Parathyroid adenoma (tissue), 2 donors: Measurements from ENCODE around the gene PARVB.
A peak's percentile ranks its signal among the peaks of the same experiment; 100 is the strongest.

Experiments used
- H2AFZ ChIP-seq: fragments of 300-600 bp; sonication (generic); one replicate; pipeline ENCODE4 v1.7.0; 2017; ENCODE audit warnings: antibody characterized with exemption, mild to moderate bottlenecking
- H3K27ac ChIP-seq: fragments of 300-600 bp; sonication (generic); one replicate; pipeline ENCODE4 v1.7.0; 2017
- H3K27me3 ChIP-seq: fragments of 300-600 bp; sonication (generic); one replicate; pipeline ENCODE4 v1.7.0; 2017; ENCODE audit warnings: low read length; ENCODE audit not compliant: control insufficient read depth, insufficient read depth
- H3K36me3 ChIP-seq: fragments of 300-600 bp; sonication (generic); one replicate; pipeline ENCODE4 v1.7.0; 2017; ENCODE audit warnings: low read length; ENCODE audit not compliant: control insufficient read depth, insufficient read depth
- H3K4me1 ChIP-seq: fragments of 300-600 bp; sonication (generic); one replicate; pipeline ENCODE4 v1.7.0; 2017; ENCODE audit warnings: control low read depth
- H3K4me2 ChIP-seq: fragments of 300-600 bp; sonication (generic); one replicate; pipeline ENCODE4 v1.7.0; 2017; ENCODE audit warnings: low read length
- H3K4me3 ChIP-seq: fragments of 300-600 bp; sonication (generic); one replicate; pipeline ENCODE4 v1.7.0; 2017; ENCODE audit warnings: low read depth, low read length
- H3K79me2 ChIP-seq: fragments of 300-600 bp; sonication (generic); one replicate; pipeline ENCODE4 v1.7.0; 2017; ENCODE audit warnings: control low read depth
- H3K9ac ChIP-seq: fragments of 300-600 bp; sonication (generic); one replicate; pipeline ENCODE4 v1.7.0; 2017; ENCODE audit warnings: mild to moderate bottlenecking
- H3K9me3 ChIP-seq: fragments of 300-600 bp; sonication (generic); one replicate; pipeline ENCODE4 v1.7.0; 2017; ENCODE audit warnings: low read length; ENCODE audit not compliant: control insufficient read depth
- TF ChIP-seq, protein P1 (sequence below): fragments of 300-600 bp; sonication (generic); IDR thresholded peaks from one replicate; pipeline ENCODE4 v1.7.0; 2017; ENCODE audit warnings: antibody characterized with exemption, mild to moderate bottlenecking
- donor health status: primary hyperparathyroidism.

Gene PARVB

GRCh38 chr22:44181912-44182587 lies 157.9 kb downstream of the PARVB start:
- no peaks in the 10 kb centered on the region for H3K9me3 ChIP-seq

DNA sequence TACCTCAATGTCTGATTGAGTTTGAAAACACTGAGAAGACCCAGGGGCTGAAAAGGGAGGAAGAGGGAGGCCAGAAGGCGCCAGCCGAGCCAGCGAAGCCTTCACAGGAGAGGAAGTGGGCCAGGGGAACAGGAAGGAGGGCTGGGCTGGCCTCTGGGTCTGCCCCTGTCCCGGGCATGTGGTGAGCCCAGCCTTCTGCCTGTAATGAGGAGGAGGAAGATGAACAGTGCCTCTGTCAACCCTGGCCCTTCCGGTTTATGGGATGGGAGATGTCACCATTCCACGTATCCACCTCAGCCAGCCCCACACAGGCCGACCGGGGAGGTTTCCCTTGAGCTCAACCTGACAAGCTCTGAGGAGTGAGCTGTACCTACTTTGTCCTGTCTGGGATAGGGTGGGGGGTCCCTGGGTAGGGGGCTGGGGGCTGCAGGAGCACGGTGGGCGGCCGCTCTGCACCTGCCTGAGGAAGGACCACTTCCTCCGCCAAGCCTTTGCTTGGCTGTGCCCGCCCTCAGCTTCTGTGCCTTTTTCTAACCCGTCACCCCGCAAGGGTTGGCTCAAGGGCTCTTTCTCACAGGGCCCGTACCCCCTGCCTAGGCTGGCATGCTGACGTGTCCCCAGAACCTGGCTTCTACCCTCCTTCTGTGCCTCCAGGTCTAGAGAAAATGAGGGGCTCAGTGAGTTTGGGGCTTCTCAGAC lies 158.6 kb downstream of the PARVB start:
- Histone ChIP-seq H3K27ac (peak overlapping the region; percentile 24), H3K4me2 (no peak overlapping the region)

More at GRCh38 chr22:44181912-44182587, 157.9 kb downstream of the PARVB start:
- H3K27me3 ChIP-seq = peaks cover 3% of the 10 kb centered on the region
- no peak overlapping the region for H3K4me2 ChIP-seq
- H3K79me2 ChIP-seq = no peaks in the 10 kb centered on the region
- H3K36me3 ChIP-seq = no peaks in the 10 kb centered on the region
- no peaks in the 10 kb centered on the region for H3K4me1 ChIP-seq
- no peak overlapping the region for H3K9ac ChIP-seq
- TF ChIP-seq, protein P1, sequence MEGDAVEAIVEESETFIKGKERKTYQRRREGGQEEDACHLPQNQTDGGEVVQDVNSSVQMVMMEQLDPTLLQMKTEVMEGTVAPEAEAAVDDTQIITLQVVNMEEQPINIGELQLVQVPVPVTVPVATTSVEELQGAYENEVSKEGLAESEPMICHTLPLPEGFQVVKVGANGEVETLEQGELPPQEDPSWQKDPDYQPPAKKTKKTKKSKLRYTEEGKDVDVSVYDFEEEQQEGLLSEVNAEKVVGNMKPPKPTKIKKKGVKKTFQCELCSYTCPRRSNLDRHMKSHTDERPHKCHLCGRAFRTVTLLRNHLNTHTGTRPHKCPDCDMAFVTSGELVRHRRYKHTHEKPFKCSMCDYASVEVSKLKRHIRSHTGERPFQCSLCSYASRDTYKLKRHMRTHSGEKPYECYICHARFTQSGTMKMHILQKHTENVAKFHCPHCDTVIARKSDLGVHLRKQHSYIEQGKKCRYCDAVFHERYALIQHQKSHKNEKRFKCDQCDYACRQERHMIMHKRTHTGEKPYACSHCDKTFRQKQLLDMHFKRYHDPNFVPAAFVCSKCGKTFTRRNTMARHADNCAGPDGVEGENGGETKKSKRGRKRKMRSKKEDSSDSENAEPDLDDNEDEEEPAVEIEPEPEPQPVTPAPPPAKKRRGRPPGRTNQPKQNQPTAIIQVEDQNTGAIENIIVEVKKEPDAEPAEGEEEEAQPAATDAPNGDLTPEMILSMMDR = no peak
- H2AFZ ChIP-seq = no peak overlapping the region
- H3K27ac ChIP-seq = peak overlapping the region; percentile 24
- H3K4me3 ChIP-seq = no peak overlapping the region

GRCh38 chr22:44183287-44183588 lies 159.1 kb downstream of the PARVB start:
- Histone ChIP-seq H3K27ac (no peak overlapping the region), H3K4me3 (no peak overlapping the region), H3K4me2 (no peak overlapping the region), H3K9ac (no peak overlapping the region), H3K27me3 (peaks cover 3% of the 10 kb centered on the region), H3K79me2 (no peaks in the 10 kb centered on the region), H3K4me1 (no peaks in the 10 kb centered on the region), H2AFZ (no peak overlapping the region), H3K9me3 (no peaks in the 10 kb centered on the region), H3K36me3 (no peaks in the 10 kb centered on the region)
- TF ChIP-seq, protein P1 = no peak

More for the DNA sequence above, 158.6 kb downstream of the PARVB start:
- H2AFZ ChIP-seq = no peak overlapping the region
- H3K79me2 ChIP-seq = no peaks in the 10 kb centered on the region
- peaks cover 3% of the 10 kb centered on the region for H3K27me3 ChIP-seq
- H3K36me3 ChIP-seq = no peaks in the 10 kb centered on the region
- TF ChIP-seq, protein P1 = no peak
- no peaks in the 10 kb centered on the region for H3K9me3 ChIP-seq
- no peak overlapping the region for H3K4me3 ChIP-seq
- H3K9ac ChIP-seq = no peak overlapping the region
- no peaks in the 10 kb centered on the region for H3K4me1 ChIP-seq

DNA sequence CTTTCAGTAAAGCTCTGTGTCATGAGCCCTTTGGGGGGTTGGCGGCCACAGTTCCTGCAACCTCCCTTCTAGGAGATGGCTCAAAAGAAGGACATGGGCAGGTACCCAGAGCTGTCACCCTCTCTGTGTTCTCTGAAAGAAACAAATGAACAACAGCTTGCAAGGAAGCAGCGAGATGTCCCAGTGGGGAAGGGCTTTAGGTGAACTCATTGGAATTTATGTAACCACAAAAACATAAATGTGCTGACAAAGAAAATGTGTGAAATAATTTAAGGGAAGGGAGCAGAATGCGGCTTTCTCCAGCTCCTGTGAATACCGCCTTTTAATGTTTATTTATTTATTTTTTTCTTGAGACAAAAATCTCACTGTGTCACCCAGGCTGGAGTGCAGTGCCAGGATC lies 159.9 kb downstream of the PARVB start:
- Histone ChIP-seq H3K36me3 (no peaks in the 10 kb centered on the region), H3K4me3 (no peak overlapping the region), H3K27me3 (peaks cover 3% of the 10 kb centered on the region), H3K4me1 (no peaks in the 10 kb centered on the region), H2AFZ (no peak overlapping the region), H3K27ac (no peak overlapping the region), H3K4me2 (no peak overlapping the region), H3K79me2 (no peaks in the 10 kb centered on the region), H3K9me3 (no peaks in the 10 kb centered on the region), H3K9ac (no peak overlapping the region)
- TF ChIP-seq, protein P1 = no peak
